Measurements from ENCODE around the gene C8A. TPM values are rescaled to one million over a fixed set of nuclear protein-coding genes. Genes with fewer than 3 reads are reported as not detected.

C8A gene
- total and polyA plus RNA-seq, 2 of the 8 experiments (the other 6 are each of a cell fraction or from before 2014, with no cell fraction given), result not detected

DNA sequence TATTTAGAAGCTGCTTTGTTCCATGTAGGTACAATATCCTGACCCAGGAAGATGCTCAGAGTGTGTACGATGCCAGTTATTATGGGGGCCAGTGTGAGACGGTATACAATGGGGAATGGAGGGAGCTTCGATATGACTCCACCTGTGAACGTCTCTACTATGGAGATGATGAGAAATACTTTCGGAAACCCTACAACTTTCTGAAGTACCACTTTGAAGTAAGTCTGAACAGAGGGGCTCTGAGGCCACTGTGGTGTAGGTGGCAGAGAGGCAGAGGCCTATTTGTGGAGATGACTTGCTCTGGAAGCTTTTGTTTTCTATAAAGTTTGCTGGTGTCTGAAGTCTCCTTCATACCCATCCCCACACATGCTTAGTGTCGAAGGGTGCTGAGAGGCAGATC lies 26.8 kb downstream of the C8A start:
- FAIRE-seq, result no peak
- H3K23ac ChIP-seq (ENCODE audit: insufficient read length), result no peak overlapping the region
- H3K14ac ChIP-seq (ENCODE audit: insufficient read length), result no peak overlapping the region
- H3K56ac ChIP-seq (replicated peaks; ENCODE audit: insufficient read length, low read depth, low read length), result no peak overlapping the region
- H2BK15ac ChIP-seq (ENCODE audit: low read length), result no peak overlapping the region
- no peaks in the 10 kb centered on the region for H3K9me3 ChIP-seq (ENCODE audit: insufficient read depth in 2 of 2, low read depth in 1 of 2, low read length in 1 of 2)
- no peak overlapping the region for H4K5ac ChIP-seq (ENCODE audit: insufficient read length, low read depth, low read length)
- no peak overlapping the region for H3K4me2 ChIP-seq (ENCODE audit: insufficient read depth in 1 of 2, low read depth in 2 of 2, low read length in 2 of 2)
- no peak for DNase-seq (ENCODE audit: low read depth in 1 of 2, low spot score in 2 of 2)
- H3K4ac ChIP-seq (replicated peaks; ENCODE audit: insufficient read length, low read depth, low read length), result no peak overlapping the region
- no peaks in the 10 kb centered on the region for H3K36me3 ChIP-seq (ENCODE audit: control insufficient read depth in 2 of 4, insufficient read depth in 4 of 4, low read length in 3 of 4)
- no peak overlapping the region for H2AK5ac ChIP-seq (ENCODE audit: low read depth, low read length)
- H2BK120ac ChIP-seq (replicated peaks; ENCODE audit: low read depth, low read length), result no peak overlapping the region
- ChIA-PET CTCF (ENCODE audit: partially characterized antibody) (interaction anchor here (0.7 to 0.9 kb wide), 3 partner anchors 49 to 86 kb away, joined by 3 read pairs; no protein-coding TSS in a partner anchor), POLR2A (ENCODE audit: partially characterized antibody) (no interaction called here)
- no peak overlapping the region for H3K9ac ChIP-seq (replicated peaks in 1 of 4; ENCODE audit: extremely low read depth in 1 of 4, low read depth in 3 of 4, low read length in 3 of 4)
- H2BK20ac ChIP-seq (ENCODE audit: low read length), result no peak overlapping the region
- no peaks in the 10 kb centered on the region for H3K79me2 ChIP-seq (ENCODE audit: control insufficient read depth in 1 of 2, insufficient read depth in 2 of 2, low read length in 2 of 2)
- no peak overlapping the region for H4K91ac ChIP-seq (replicated peaks; ENCODE audit: insufficient read length, low read length)
- no peak for TF ChIP-seq RXRA (IDR thresholded peaks at IDR 0.05; ENCODE audit: insufficient read depth, low read depth, low read length)
- no peak for TF ChIP-seq TBP (IDR thresholded peaks at IDR 0.05; ENCODE audit: low read depth, low read length)
- TF ChIP-seq POU5F1 (IDR thresholded peaks at IDR 0.05; ENCODE audit: low read depth, low read length), result no peak
- no peak for TF ChIP-seq SP1 (IDR thresholded peaks at IDR 0.05; ENCODE audit: low read depth, low read length)
- no peak for TF ChIP-seq CHD2 (IDR thresholded peaks at IDR 0.05; ENCODE audit: low read length)
- no peak for TF ChIP-seq PHF8 (conservative IDR thresholded peaks at IDR 0.05; ENCODE audit: low read depth, low read length)
- no peak for TF ChIP-seq CBX5 (IDR thresholded peaks at IDR 0.05; ENCODE audit: low read depth, low read length)
- no peak for TF ChIP-seq SUZ12 (IDR thresholded peaks at IDR 0.05; ENCODE audit: low read length)
- no peak for TF ChIP-seq ZNF274 (IDR thresholded peaks at IDR 0.05; ENCODE audit: borderline replicate concordance, extremely low read depth, low read length)
- TF ChIP-seq RFX5 (IDR thresholded peaks at IDR 0.05; ENCODE audit: borderline replicate concordance, low read depth, low read length), result no peak
- no peak overlapping the region for H2AFZ ChIP-seq (ENCODE audit: low read length)
- 96% methylated on average over 6 of the region's 6 CpGs; no CpG with 5 or more reads in 1 of the 2 experiments for WGBS, 2 experiments (ENCODE audit: extremely low coverage in 1 of 2, insufficient coverage in 1 of 2, insufficient read length in 1 of 2, insufficient replicate concordance in 2 of 2, low coverage in 1 of 2, low lambda C conversion rate in 2 of 2, missing lambda C conversion rate in 1 of 2)
- H3K79me1 ChIP-seq (ENCODE audit: low read depth, low read length), result no peaks in the 10 kb centered on the region
- H3K4me3 ChIP-seq (ENCODE audit: extremely low read depth in 1 of 4, insufficient read depth in 2 of 4, low read depth in 3 of 4, low read length in 4 of 4), result no peak overlapping the region
- H3K4me1 ChIP-seq (replicated peaks in 1 of 4; ENCODE audit: control insufficient read depth in 3 of 4, insufficient read depth in 4 of 4, low read length in 3 of 4), result no peaks in the 10 kb centered on the region
- no peaks in the 10 kb centered on the region for H3K27me3 ChIP-seq (replicated peaks in 1 of 4; ENCODE audit: control insufficient read depth in 3 of 4, extremely low read depth in 1 of 4, insufficient read depth in 3 of 4, low read length in 3 of 4)
- no peak overlapping the region for H4K8ac ChIP-seq (ENCODE audit: extremely low read depth, insufficient read depth, low read length)
- no peak overlapping the region for H3K18ac ChIP-seq (ENCODE audit: extremely low read depth, low read length)
- H2BK12ac ChIP-seq (ENCODE audit: low read depth, low read length), result no peak overlapping the region
- no peaks in the 10 kb centered on the region for H4K20me1 ChIP-seq (replicated peaks in 1 of 2; ENCODE audit: control insufficient read depth in 1 of 2, insufficient read depth in 2 of 2, low read length in 2 of 2)
- H3K27ac ChIP-seq (ENCODE audit: low read depth, low read length), result no peak overlapping the region
- H3K23me2 ChIP-seq (ENCODE audit: low read depth, low read length), result no peaks in the 10 kb centered on the region
- no peak overlapping the region for H2BK5ac ChIP-seq (ENCODE audit: low read depth, low read length)

All from H1 (cell line).